Activated CD8-positive, alpha-beta memory T cell treated with anti-CD3 and anti-CD28 coated beads for 4 hours (primary cell): ENCODE measurements around the gene ZNF322.

Experiments
- DNase-seq, 2 donors: peaks; one replicate each; pipeline ENCODE4 v3.0.0-alpha.2; 2020; ENCODE audit warnings: low read depth in 2 of 2

ZNF322 gene

GRCh38 chr6:26592649-26593048 lies 66.9 kb downstream of the ZNF322 start:
- no peak for DNase-seq

GRCh38 chr6:26588965-26589364 lies 70.6 kb downstream of the ZNF322 start:
- no peak for DNase-seq
